WTC11 (cell line): ENCODE data around the gene SH3BP4.

ENCODE experiments used
- ATF2 ChIP-seq: sonication (generic); formaldehyde crosslinking; IDR thresholded peaks from 2 replicates; pipeline ENCODE4 v1.8.1; 2022; ENCODE audit warnings: low read depth, missing genetic modification reagents, borderline replicate concordance
- CTCF ChIP-seq: fragments of 200-600 bp; IDR thresholded peaks from 2 replicates; pipeline ENCODE4 v1.8.0; 2022; ENCODE audit warnings: antibody characterized with exemption
- ELF4 ChIP-seq: sonication (generic); formaldehyde crosslinking; IDR thresholded peaks from 2 replicates; pipeline ENCODE4 v1.8.1; 2022; ENCODE audit warnings: low read depth, mild to moderate bottlenecking, moderate library complexity, missing genetic modification reagents
- ESRRA ChIP-seq: sonication (generic); formaldehyde crosslinking; IDR thresholded peaks from 2 replicates; pipeline ENCODE4 v1.8.1; 2022; ENCODE audit warnings: mild to moderate bottlenecking, missing genetic modification reagents, borderline replicate concordance
- FOXK1 ChIP-seq: sonication (generic); formaldehyde crosslinking; IDR thresholded peaks from 2 replicates; pipeline ENCODE4 v1.8.0; 2022; ENCODE audit warnings: mild to moderate bottlenecking, moderate library complexity, missing genetic modification reagents
- GABPB1 ChIP-seq: sonication (generic); formaldehyde crosslinking; IDR thresholded peaks from 2 replicates; pipeline ENCODE4 v1.8.1; 2023; ENCODE audit warnings: mild to moderate bottlenecking, missing genetic modification reagents
- NR3C1 ChIP-seq: sonication (generic); formaldehyde crosslinking; conservative IDR thresholded peaks from 2 replicates; pipeline ENCODE4 v1.8.1; 2023; ENCODE audit warnings: low read depth, mild to moderate bottlenecking, missing genetic modification reagents
- TP53 ChIP-seq: sonication (generic); formaldehyde crosslinking; IDR thresholded peaks from 2 replicates; pipeline ENCODE4 v1.8.1; 2023; ENCODE audit warnings: mild to moderate bottlenecking, missing genetic modification reagents
- ZNF263 ChIP-seq: sonication (generic); formaldehyde crosslinking; IDR thresholded peaks from 2 replicates; pipeline ENCODE4 v1.8.1; 2022; ENCODE audit warnings: low read depth, mild to moderate bottlenecking, moderate library complexity, missing genetic modification reagents
- TF ChIP-seq, protein P1 (sequence below): sonication (generic); formaldehyde crosslinking; IDR thresholded peaks from 2 replicates; pipeline ENCODE4 v1.8.0; 2022; ENCODE audit warnings: mild to moderate bottlenecking, missing genetic modification reagents
- TF ChIP-seq, protein P2 (sequence below): sonication (generic); formaldehyde crosslinking; conservative IDR thresholded peaks from 2 replicates; pipeline ENCODE4 v1.8.1; 2022; ENCODE audit warnings: mild to moderate bottlenecking, missing genetic modification reagents
- TF ChIP-seq, protein P3 (sequence below): sonication (generic); formaldehyde crosslinking; IDR thresholded peaks from 2 replicates; pipeline ENCODE4 v1.8.1; 2022; ENCODE audit warnings: low read depth, mild to moderate bottlenecking, moderate library complexity, missing genetic modification reagents, borderline replicate concordance
- TF ChIP-seq, protein P4 (sequence below): fragments of 250-450 bp; sonication (Bioruptor Pico); conservative IDR thresholded peaks from 2 replicates; pipeline ENCODE4 v1.9.0; 2021; ENCODE audit warnings: mild to moderate bottlenecking
- TF ChIP-seq, protein P5 (sequence below): fragments of 250-450 bp; sonication (Bioruptor Pico); IDR thresholded peaks from 2 replicates; pipeline ENCODE4 v1.9.0; 2021; ENCODE audit warnings: mild to moderate bottlenecking

- TF ChIP-seq CTCF (no peak), ESRRA (CRISPR knock-in tag) (no peak), ELF4 (CRISPR knock-in tag) (no peak), FOXK1 (CRISPR knock-in tag) (no peak), NR3C1 (CRISPR knock-in tag) (no peak), TP53 (CRISPR knock-in tag) (no peak), ZNF263 (CRISPR knock-in tag) (no peak), GABPB1 (CRISPR knock-in tag) (no peak), ATF2 (CRISPR knock-in tag) (no peak)
- TF ChIP-seq, protein P1, sequence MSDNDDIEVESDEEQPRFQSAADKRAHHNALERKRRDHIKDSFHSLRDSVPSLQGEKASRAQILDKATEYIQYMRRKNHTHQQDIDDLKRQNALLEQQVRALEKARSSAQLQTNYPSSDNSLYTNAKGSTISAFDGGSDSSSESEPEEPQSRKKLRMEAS: no peak
- TF ChIP-seq, protein P2, sequence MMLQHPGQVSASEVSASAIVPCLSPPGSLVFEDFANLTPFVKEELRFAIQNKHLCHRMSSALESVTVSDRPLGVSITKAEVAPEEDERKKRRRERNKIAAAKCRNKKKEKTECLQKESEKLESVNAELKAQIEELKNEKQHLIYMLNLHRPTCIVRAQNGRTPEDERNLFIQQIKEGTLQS (CRISPR knock-in tag): no peak
- TF ChIP-seq, protein P3, sequence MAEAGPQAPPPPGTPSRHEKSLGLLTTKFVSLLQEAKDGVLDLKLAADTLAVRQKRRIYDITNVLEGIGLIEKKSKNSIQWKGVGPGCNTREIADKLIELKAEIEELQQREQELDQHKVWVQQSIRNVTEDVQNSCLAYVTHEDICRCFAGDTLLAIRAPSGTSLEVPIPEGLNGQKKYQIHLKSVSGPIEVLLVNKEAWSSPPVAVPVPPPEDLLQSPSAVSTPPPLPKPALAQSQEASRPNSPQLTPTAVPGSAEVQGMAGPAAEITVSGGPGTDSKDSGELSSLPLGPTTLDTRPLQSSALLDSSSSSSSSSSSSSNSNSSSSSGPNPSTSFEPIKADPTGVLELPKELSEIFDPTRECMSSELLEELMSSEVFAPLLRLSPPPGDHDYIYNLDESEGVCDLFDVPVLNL: no peak
- TF ChIP-seq, protein P4, sequence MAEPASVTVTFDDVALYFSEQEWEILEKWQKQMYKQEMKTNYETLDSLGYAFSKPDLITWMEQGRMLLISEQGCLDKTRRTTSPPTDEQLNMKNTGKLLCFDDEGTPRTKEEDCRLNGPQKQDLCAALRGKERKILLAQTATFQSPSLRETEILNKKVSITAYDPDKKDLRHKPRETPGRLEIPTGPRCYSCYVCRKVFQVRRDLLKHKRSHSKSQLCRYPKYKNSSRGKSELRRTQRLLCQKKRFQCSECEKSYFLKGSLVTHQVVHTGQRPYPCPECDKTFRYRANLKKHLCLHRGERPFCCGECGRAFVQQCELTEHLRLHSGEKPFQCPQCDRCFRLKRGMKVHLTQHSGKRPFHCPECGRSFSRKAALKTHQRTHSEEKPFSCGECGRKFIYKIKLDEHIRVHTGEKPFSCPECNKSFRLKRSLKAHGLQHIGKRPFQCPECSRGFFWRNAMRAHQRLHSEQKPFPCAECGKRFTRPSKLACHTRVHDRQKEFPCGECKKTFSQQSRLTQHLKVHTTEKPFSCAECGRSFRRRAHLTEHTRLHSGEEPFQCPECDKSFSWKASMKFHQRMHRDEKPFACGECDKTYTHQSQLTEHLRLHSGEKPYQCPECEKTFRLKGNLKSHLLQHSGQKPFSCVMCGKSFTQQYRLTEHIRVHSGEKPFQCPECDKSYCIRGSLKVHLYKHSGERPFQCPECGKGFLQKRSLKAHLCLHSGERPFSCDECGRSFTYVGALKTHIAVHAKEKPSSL (CRISPR knock-in tag): no peak
- TF ChIP-seq, protein P5, sequence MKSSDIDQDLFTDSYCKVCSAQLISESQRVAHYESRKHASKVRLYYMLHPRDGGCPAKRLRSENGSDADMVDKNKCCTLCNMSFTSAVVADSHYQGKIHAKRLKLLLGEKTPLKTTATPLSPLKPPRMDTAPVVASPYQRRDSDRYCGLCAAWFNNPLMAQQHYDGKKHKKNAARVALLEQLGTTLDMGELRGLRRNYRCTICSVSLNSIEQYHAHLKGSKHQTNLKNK (CRISPR knock-in tag): no peak
These were observed 128.3 kb downstream of the SH3BP4 start for GRCh38 chr2:235080101-235080500.
